Smooth muscle cell (in vitro differentiated cells): Measurements from ENCODE around the gene CCBE1. TPM values are rescaled to one million over a fixed set of nuclear protein-coding genes. Genes with fewer than 3 reads are reported as not detected.

Experiments used
- DNase-seq: peaks from one replicate; lab custom pipeline; 2025; ENCODE audit not compliant: unreplicated experiment; lab: John Stamatoyannopoulos, UW
- H2AFZ ChIP-seq: fragments of 200-600 bp; sonication (generic); 2 replicates; pipeline ENCODE4 v1.6.0; 2016; ENCODE audit warnings: antibody characterized with exemption, low read depth, mild to moderate bottlenecking
- H3F3A ChIP-seq: fragments of 200-600 bp; sonication (generic); 2 replicates; pipeline ENCODE4 v1.6.0; 2017; ENCODE audit warnings: antibody characterized with exemption, low read depth
- H3K27ac ChIP-seq: fragments of 200-600 bp; sonication (generic); 2 replicates; pipeline ENCODE4 v1.5.1; 2016; ENCODE audit warnings: low read depth, mild to moderate bottlenecking
- H3K27me3 ChIP-seq: fragments of 200-600 bp; sonication (generic); 2 replicates; pipeline ENCODE4 v1.6.1; 2016; ENCODE audit warnings: low read depth, mild to moderate bottlenecking
- H3K36me3 ChIP-seq: fragments of 200-600 bp; sonication (generic); 2 replicates; pipeline ENCODE4 v1.5.1; 2016; ENCODE audit warnings: low read depth
- H3K4me1 ChIP-seq: fragments of 200-600 bp; sonication (generic); 2 replicates; pipeline ENCODE4 v1.5.1; 2016; ENCODE audit warnings: low read depth
- H3K4me2 ChIP-seq: fragments of 200-600 bp; sonication (generic); 2 replicates; pipeline ENCODE4 v1.6.0; 2016; ENCODE audit warnings: mild to moderate bottlenecking
- H3K4me3 ChIP-seq: fragments of 200-600 bp; sonication (generic); 2 replicates; pipeline ENCODE4 v1.5.1; 2016; ENCODE audit warnings: mild to moderate bottlenecking
- H3K79me2 ChIP-seq: fragments of 200-600 bp; sonication (generic); 2 replicates; pipeline ENCODE4 v1.6.0; 2016; ENCODE audit warnings: low read depth, mild to moderate bottlenecking
- H3K9ac ChIP-seq: fragments of 200-600 bp; sonication (generic); 2 replicates; pipeline ENCODE4 v1.6.0; 2016; ENCODE audit warnings: low read depth
- H3K9me3 ChIP-seq: fragments of 200-600 bp; sonication (generic); replicated peaks from 2 replicates; pipeline ENCODE4 v1.5.1; 2016; ENCODE audit warnings: low read depth
- H4K20me1 ChIP-seq: fragments of 200-600 bp; sonication (generic); 2 replicates; pipeline ENCODE4 v1.6.0; 2016; ENCODE audit warnings: low read depth
- CTCF ChIP-seq: fragments of 200-600 bp; sonication (generic); IDR thresholded peaks from 2 replicates; pipeline ENCODE4 v1.5.1; 2017; ENCODE audit warnings: borderline replicate concordance, mild to moderate bottlenecking, antibody characterized with exemption; ENCODE audit not compliant: insufficient read depth, poor library complexity, severe bottlenecking
- WGBS: methylation state at CpG from one replicate; pipeline ENCODE4 v1.1.7; 2016; ENCODE audit warnings: low lambda C conversion rate; 5-methylcytosine and 5-hydroxymethylcytosine counted together
- polyA plus RNA-seq: library from polyadenylated mRNA; unstranded; fragments of >200 nt; fragmentation: Nextera tagmentation; extraction: Ambion mirVana; gene quantifications from 2 replicates; pipeline ENCODE4 v1.2.1, GENCODE V29; 2016
- total RNA-seq: library from RNA; depleted of rRNA; stranded (reverse); fragments of >200 nt; gene quantifications from 2 replicates; pipeline ENCODE4 v1.2.3, GENCODE V29; 2014

CCBE1 gene
- total and polyA plus RNA-seq, 2 experiments from 2014 or later = 3.1 TPM; not detected in 1

GRCh38 chr18:59423259-59423658 is 274.0 kb downstream of the CCBE1 start:
- H3K4me1 ChIP-seq = no peaks in the 10 kb centered on the region
- H4K20me1 ChIP-seq = no peaks in the 10 kb centered on the region
- H3K9ac ChIP-seq = no peak overlapping the region
- no peak overlapping the region for H3K4me3 ChIP-seq
- H2AFZ ChIP-seq = no peak overlapping the region
- H3K4me2 ChIP-seq = no peak overlapping the region
- H3F3A ChIP-seq = no peaks in the 10 kb centered on the region
- peaks cover 38% of the 10 kb centered on the region for H3K27me3 ChIP-seq
- H3K9me3 ChIP-seq = no peaks in the 10 kb centered on the region
- TF ChIP-seq CTCF = no peak
- 59% methylated on average over 2 of the region's 2 CpGs for WGBS
- no peaks in the 10 kb centered on the region for H3K36me3 ChIP-seq
- no peaks in the 10 kb centered on the region for H3K79me2 ChIP-seq
- H3K27ac ChIP-seq = no peak overlapping the region
- DNase-seq = no peak

DNA sequence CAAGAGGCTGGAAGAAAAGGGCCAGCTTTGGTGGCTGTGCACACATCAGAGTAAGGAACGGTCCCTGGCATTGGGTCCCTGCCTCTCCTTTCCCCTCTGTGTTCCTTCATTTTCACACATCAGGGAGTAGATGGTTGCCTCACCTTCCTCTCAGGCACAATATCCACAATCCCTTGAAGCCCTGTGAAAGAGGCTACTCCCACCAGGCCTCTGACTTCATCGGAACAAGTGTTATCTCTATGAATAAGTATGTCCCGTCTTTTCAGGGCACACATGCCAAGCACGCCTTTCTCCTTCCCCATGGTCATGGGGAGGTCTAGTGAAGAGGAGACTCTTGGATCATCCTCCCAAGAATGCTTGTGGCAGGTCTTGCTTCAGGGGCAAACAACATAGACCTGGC is 277.0 kb downstream of the CCBE1 start:
- H2AFZ ChIP-seq = no peak overlapping the region
- no peaks in the 10 kb centered on the region for H3K36me3 ChIP-seq
- no peaks in the 10 kb centered on the region for H3K4me1 ChIP-seq
- no peak for TF ChIP-seq CTCF
- DNase-seq = no peak
- H3K9ac ChIP-seq = no peak overlapping the region
- no peak overlapping the region for H3K4me2 ChIP-seq
- H3K27me3 ChIP-seq = peaks cover 34% of the 10 kb centered on the region
- H4K20me1 ChIP-seq = no peaks in the 10 kb centered on the region
- no peaks in the 10 kb centered on the region for H3K79me2 ChIP-seq
- 66% methylated on average over 4 of the region's 4 CpGs for WGBS
- H3K4me3 ChIP-seq = no peak overlapping the region
- H3K9me3 ChIP-seq = no peaks in the 10 kb centered on the region
- H3K27ac ChIP-seq = no peak overlapping the region
- no peaks in the 10 kb centered on the region for H3F3A ChIP-seq

DNA sequence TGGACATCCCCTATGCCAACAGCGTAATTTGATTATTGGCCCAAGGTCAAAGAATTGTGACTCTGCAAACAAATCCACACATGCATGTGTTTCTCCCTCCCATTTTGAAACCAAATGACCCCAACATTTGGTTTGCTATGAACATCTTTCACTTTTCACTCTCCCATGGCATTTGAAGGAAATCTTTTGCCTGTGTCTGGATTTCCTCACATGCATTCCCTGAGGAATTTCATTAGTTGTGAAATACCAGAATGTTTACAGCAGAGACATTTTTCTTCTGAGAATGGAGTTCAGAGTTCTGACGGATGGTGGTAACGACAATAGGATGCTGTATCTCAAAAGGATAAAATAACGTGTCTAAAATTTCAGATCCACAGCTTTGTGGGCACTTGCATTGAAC is 277.8 kb downstream of the CCBE1 start:
- H3K4me3 ChIP-seq = no peak overlapping the region
- no peak overlapping the region for H3K4me2 ChIP-seq
- H3K79me2 ChIP-seq = no peaks in the 10 kb centered on the region
- no peaks in the 10 kb centered on the region for H3F3A ChIP-seq
- TF ChIP-seq CTCF = no peak
- 26% methylated on average over 4 of the region's 4 CpGs for WGBS
- peaks cover 31% of the 10 kb centered on the region for H3K27me3 ChIP-seq
- no peaks in the 10 kb centered on the region for H3K9me3 ChIP-seq
- no peaks in the 10 kb centered on the region for H4K20me1 ChIP-seq
- no peaks in the 10 kb centered on the region for H3K4me1 ChIP-seq
- no peak overlapping the region for H2AFZ ChIP-seq
- H3K27ac ChIP-seq = no peak overlapping the region
- no peaks in the 10 kb centered on the region for H3K36me3 ChIP-seq
- DNase-seq = no peak
- H3K9ac ChIP-seq = no peak overlapping the region

GRCh38 chr18:59416818-59417217 is 280.4 kb downstream of the CCBE1 start:
- Histone ChIP-seq H2AFZ (no peak overlapping the region), H3K9me3 (no peaks in the 10 kb centered on the region), H3K36me3 (no peaks in the 10 kb centered on the region), H3K27ac (no peak overlapping the region), H3K4me3 (no peak overlapping the region), H3K4me2 (no peak overlapping the region), H3K9ac (no peak overlapping the region), H3K4me1 (no peaks in the 10 kb centered on the region), H3K79me2 (no peaks in the 10 kb centered on the region), H3F3A (no peaks in the 10 kb centered on the region), H4K20me1 (no peaks in the 10 kb centered on the region), H3K27me3 (peaks cover 11% of the 10 kb centered on the region)
- WGBS = 94% methylated on average over 1 of the region's 1 CpG
- DNase-seq = no peak
- TF ChIP-seq CTCF = no peak
